Ovary (tissue), 9 donors: ENCODE data around the gene ADGRD1. TPM values are rescaled to one million over a fixed set of nuclear protein-coding genes. Genes with fewer than 3 reads are reported as not detected.
A peak's percentile ranks its signal among the peaks of the same experiment; 100 is the strongest.

ENCODE experiments used
- DNase-seq, 5 donors: peaks; one replicate each; pipeline ENCODE4 v3.0.0-alpha.2; 2019 to 2020
- H3K27ac ChIP-seq, 2 donors: fragments of 200-600 bp; one replicate each; pipeline versions ENCODE4 v1.5.1 to v1.8.0; 2019 to 2022
- H3K27me3 ChIP-seq: fragments of 200-600 bp; one replicate; pipeline ENCODE4 v1.8.0; 2022
- H3K36me3 ChIP-seq: fragments of 200-600 bp; sonication (generic); one replicate; pipeline ENCODE4 v1.5.1; 2019
- H3K4me1 ChIP-seq: one replicate; pipeline ENCODE4 v1.8.1; 2013; ENCODE audit warnings: mild to moderate bottlenecking, moderate library complexity; ENCODE audit not compliant: insufficient read depth
- H3K4me3 ChIP-seq: fragments of 200-600 bp; sonication (generic); one replicate; pipeline ENCODE4 v1.5.1; 2017
- H3K9me3 ChIP-seq, 2 donors: fragments of 200-600 bp in 1 of 2; sonication (generic) in 1 of 2; one replicate each; pipeline versions ENCODE4 v1.5.1 to v1.8.1; 2013 to 2019; ENCODE audit warnings: mild to moderate bottlenecking in 1 of 2, moderate library complexity in 1 of 2
- EP300 ChIP-seq: sonication (generic); formaldehyde crosslinking; IDR thresholded peaks from one replicate; pipeline ENCODE4 v1.6.1; 2017; ENCODE audit warnings: antibody characterized with exemption
- POLR2A ChIP-seq: fragments of 450-650 bp; IDR thresholded peaks from one replicate; pipeline ENCODE4 v1.6.1; 2017; ENCODE audit warnings: antibody characterized with exemption, mild to moderate bottlenecking, moderate library complexity
- WGBS, 3 donors: extraction: QIAGEN DNeasy Blood & Tissue Kit in 1 of 3; methylation state at CpG; one replicate each; pipeline versions ENCODE4 v1.1.5 to v1.1.7; 2013 to 2017; 5-methylcytosine and 5-hydroxymethylcytosine counted together
- intact Hi-C, 4 donors: fragments of 100-400 bp; cut with DNase I; formaldehyde crosslinking; loops; one replicate each; pipeline versions ENCODE4 v1.11.0 to v1.15.1; 2022 to 2023
- polyA plus RNA-seq, 2 donors: library from polyadenylated mRNA; stranded (reverse); fragments of 200-250 nt in 1 of 2; fragments of 350-450 nt in 1 of 2; fragmentation: Illumina TruSeq in 1 of 2; extraction: RNeasy Lipid Tissue Mini Kit (QIAGEN cat#74804) in 1 of 2; gene quantifications; one replicate each; pipeline ENCODE4 v1.2.3, GENCODE V29; 2013 to 2014
- total RNA-seq, 7 donors: library from RNA; depleted of rRNA in 2 of 7; stranded (reverse); fragments of >200 nt in 2 of 7; fragmentation: NEBNext Ultra II Directional in 3 of 7; extraction: Animal tissue kit (Norgen Biotek cat#: 25700) in 3 of 7; gene quantifications; one replicate each; pipeline versions ENCODE4 v1.1.0 to v1.2.4, GENCODE V29; 2016 to 2023
- TF ChIP-seq, protein P1 (sequence below), 3 donors: fragments of 450-650 bp in 2 of 3; fragments of 200-600 bp in 1 of 3; IDR thresholded peaks; one replicate each; pipeline versions ENCODE4 v1.5.1 to v1.8.0; 2016 to 2022; ENCODE audit warnings: antibody characterized with exemption in 3 of 3, mild to moderate bottlenecking in 1 of 3
- donor health status: DM: no; HTN: no; CAD: no; lungs with moderate emphysema.
- donor health status: DM: no; HTN: no; CAD: no.
- donor health status: Bipolar disorder and iron deficiency.
- donor health status: DM: yes; HTN: yes; CAD: no.
- donor health status: DM: no; HTN: no; CAD: no.
- donor health status: DM: yes; HTN: yes; CAD: no.

ADGRD1 gene
- total and polyA plus RNA-seq, 9 donors: 7.6 to 75.3 (median 25.9) TPM

- TF ChIP-seq POLR2A: no peak
- no peak for TF ChIP-seq EP300
- TF ChIP-seq, protein P1, sequence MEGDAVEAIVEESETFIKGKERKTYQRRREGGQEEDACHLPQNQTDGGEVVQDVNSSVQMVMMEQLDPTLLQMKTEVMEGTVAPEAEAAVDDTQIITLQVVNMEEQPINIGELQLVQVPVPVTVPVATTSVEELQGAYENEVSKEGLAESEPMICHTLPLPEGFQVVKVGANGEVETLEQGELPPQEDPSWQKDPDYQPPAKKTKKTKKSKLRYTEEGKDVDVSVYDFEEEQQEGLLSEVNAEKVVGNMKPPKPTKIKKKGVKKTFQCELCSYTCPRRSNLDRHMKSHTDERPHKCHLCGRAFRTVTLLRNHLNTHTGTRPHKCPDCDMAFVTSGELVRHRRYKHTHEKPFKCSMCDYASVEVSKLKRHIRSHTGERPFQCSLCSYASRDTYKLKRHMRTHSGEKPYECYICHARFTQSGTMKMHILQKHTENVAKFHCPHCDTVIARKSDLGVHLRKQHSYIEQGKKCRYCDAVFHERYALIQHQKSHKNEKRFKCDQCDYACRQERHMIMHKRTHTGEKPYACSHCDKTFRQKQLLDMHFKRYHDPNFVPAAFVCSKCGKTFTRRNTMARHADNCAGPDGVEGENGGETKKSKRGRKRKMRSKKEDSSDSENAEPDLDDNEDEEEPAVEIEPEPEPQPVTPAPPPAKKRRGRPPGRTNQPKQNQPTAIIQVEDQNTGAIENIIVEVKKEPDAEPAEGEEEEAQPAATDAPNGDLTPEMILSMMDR (IDR thresholded peaks at IDR 0.05): no peak
- DNase-seq: no peak
- no peak overlapping the region for H3K4me3 ChIP-seq
- H3K9me3 ChIP-seq: no peaks in the 10 kb centered on the region
- 72 to 76% (median 75%) methylated on average over 10 of the region's 10 CpGs for WGBS, 3 donors
- no peaks in the 10 kb centered on the region for H3K27me3 ChIP-seq
- intact Hi-C loops: no loop called here
- no peaks in the 10 kb centered on the region for H3K36me3 ChIP-seq
- no peaks in the 10 kb centered on the region for H3K4me1 ChIP-seq
- no peak overlapping the region for H3K27ac ChIP-seq
These were observed 102.9 kb downstream of the ADGRD1 start for GRCh38 chr12:131056626-131057025.

- DNase-seq: peak in 1 of 5 donors; percentile 21
- Histone ChIP-seq H3K36me3 (no peaks in the 10 kb centered on the region), H3K4me1 (no peaks in the 10 kb centered on the region), H3K9me3 (no peaks in the 10 kb centered on the region), H3K4me3 (no peak overlapping the region), H3K27me3 (no peaks in the 10 kb centered on the region), H3K27ac (no peak overlapping the region)
- TF ChIP-seq EP300 (no peak), POLR2A (no peak)
- TF ChIP-seq, protein P1 (IDR thresholded peaks at IDR 0.05): no peak
- WGBS, 3 donors: 91 to 92% (median 92%) methylated on average over 25 of the region's 25 CpGs
- intact Hi-C loops: no loop called here
These were observed 103.6 kb downstream of the ADGRD1 start for GRCh38 chr12:131057211-131057721.

- Histone ChIP-seq H3K4me3 (no peak overlapping the region), H3K4me1 (no peaks in the 10 kb centered on the region), H3K27me3 (no peaks in the 10 kb centered on the region), H3K9me3 (no peaks in the 10 kb centered on the region), H3K27ac (no peak overlapping the region), H3K36me3 (no peaks in the 10 kb centered on the region)
- TF ChIP-seq EP300 (no peak), POLR2A (no peak)
- TF ChIP-seq, protein P1 (IDR thresholded peaks at IDR 0.05): no peak
- DNase-seq: no peak
- 79 to 89% (median 83%) methylated on average over 11 of the region's 11 CpGs for WGBS, 3 donors
- intact Hi-C loops: no loop called here
These were observed 104.2 kb downstream of the ADGRD1 start for GRCh38 chr12:131057722-131058515.

GRCh38 chr12:131058700-131059099 lies 105.0 kb downstream of the ADGRD1 start:
- no peak for DNase-seq
- TF ChIP-seq, protein P1 (IDR thresholded peaks at IDR 0.05): no peak
- TF ChIP-seq POLR2A (no peak), EP300 (no peak)
- H3K36me3 ChIP-seq: no peaks in the 10 kb centered on the region
- no peaks in the 10 kb centered on the region for H3K27me3 ChIP-seq
- H3K27ac ChIP-seq: no peak overlapping the region
- H3K4me3 ChIP-seq: no peak overlapping the region
- intact Hi-C loops: no loop called here
- no peaks in the 10 kb centered on the region for H3K9me3 ChIP-seq
- 46 to 52% (median 47%) methylated on average over 5 of the region's 5 CpGs for WGBS, 3 donors
- no peaks in the 10 kb centered on the region for H3K4me1 ChIP-seq
